H1 (cell line): ENCODE data around the gene GID8. TPM values are rescaled to one million over a fixed set of nuclear protein-coding genes. Genes with fewer than 3 reads are reported as not detected.

Experiments used
- BACH1 ChIP-seq: IDR thresholded peaks from 2 replicates; pipeline ENCODE4 v1.6.1; 2012; ENCODE audit warnings: low read length, improper control_type of control experiment
- BRCA1 ChIP-seq: IDR thresholded peaks from 2 replicates; pipeline ENCODE4 v1.6.1; 2012; ENCODE audit warnings: low read depth, low read length, improper control_type of control experiment
- CBX8 ChIP-seq: fragments of 300-800, 300-1000 bp; sonication (generic); IDR thresholded peaks from 2 replicates; pipeline ENCODE4 v1.7.1; 2016; ENCODE audit warnings: low read depth, low read length, borderline replicate concordance
- CHD7 ChIP-seq: fragments of 300-600 bp; sonication (generic); IDR thresholded peaks from 2 replicates; pipeline ENCODE4 v1.7.1; 2012; ENCODE audit warnings: low read length, moderate library complexity, mild to moderate bottlenecking, inconsistent platforms; ENCODE audit not compliant: insufficient replicate concordance
- E2F6 ChIP-seq: IDR thresholded peaks from 2 replicates; pipeline ENCODE4 v1.6.1; 2012; ENCODE audit warnings: inconsistent platforms
- FOSL1 ChIP-seq: IDR thresholded peaks from 2 replicates; pipeline ENCODE4 v1.6.1; 2011; ENCODE audit warnings: mild to moderate bottlenecking, low read depth, low read length, moderate library complexity; ENCODE audit not compliant: insufficient read depth
- GABPA ChIP-seq: IDR thresholded peaks from 2 replicates; pipeline ENCODE4 v1.6.1; 2011; ENCODE audit warnings: mild to moderate bottlenecking, low read length, moderate library complexity, borderline replicate concordance; ENCODE audit not compliant: insufficient read depth
- POLR2AphosphoS5 ChIP-seq: IDR thresholded peaks from 2 replicates; pipeline ENCODE4 v1.6.1; 2011; ENCODE audit warnings: low read depth, low read length
- RXRA ChIP-seq: IDR thresholded peaks from 2 replicates; pipeline ENCODE4 v1.6.1; 2011; ENCODE audit warnings: low read depth, mild to moderate bottlenecking, low read length, moderate library complexity; ENCODE audit not compliant: insufficient read depth
- SAP30 ChIP-seq: fragments of 300-600 bp; sonication (generic); IDR thresholded peaks from 2 replicates; pipeline ENCODE4 v1.7.1; 2012; ENCODE audit warnings: low read length, moderate library complexity, mild to moderate bottlenecking, inconsistent platforms; ENCODE audit not compliant: insufficient read depth, insufficient replicate concordance
- SP1 ChIP-seq: IDR thresholded peaks from 2 replicates; pipeline ENCODE4 v1.6.1; 2011; ENCODE audit warnings: low read depth, low read length
- polyA plus RNA-seq, 7 experiments: library from polyadenylated mRNA; depleted of rRNA in 3 of 7; stranded (reverse) in 5 of 7; unstranded in 2 of 7; fragments of >200 nt in 5 of 7; fragments of 200-250 nt in 2 of 7; gene quantifications; 1 replicate in 5 of 7; 2 replicates in 1 of 7; 4 replicates in 1 of 7; pipeline versions ENCODE4 v1.2.1 to v1.2.3, GENCODE V29; 2011 to 2013; ENCODE audit warnings: missing spikeins in 2 of 7, mixed read lengths in 2 of 7
- total RNA-seq: library from RNA; stranded (reverse); fragmentation: NEBNext Ultra II Directional; extraction: Animal tissue kit (Norgen Biotek cat#: 25700); gene quantifications from 2 replicates; pipeline ENCODE4 v1.2.1, GENCODE V29; 2021

GID8 gene
- total and polyA plus RNA-seq, 2 of the 8 experiments (the other 6 are each of a cell fraction or from before 2014, with no cell fraction given): 39.7 to 72.9 TPM

- TF ChIP-seq CHD7: no peak
- no peak for TF ChIP-seq BRCA1
- TF ChIP-seq RXRA: no peak
- no peak for TF ChIP-seq E2F6
- TF ChIP-seq POLR2AphosphoS5: no peak
- TF ChIP-seq SAP30: no peak
- TF ChIP-seq GABPA: no peak
- no peak for TF ChIP-seq CBX8
- TF ChIP-seq SP1: no peak
- TF ChIP-seq FOSL1: no peak
- TF ChIP-seq BACH1: no peak
Observed at GRCh38 chr20:62950741-62951140, 12.8 kb downstream of the GID8 start (continued).
